Ammon's horn (tissue), 1 donor: ENCODE data around the gene DLG5.
"Not testable (repeated sequence)": the region's sequence is repeated elsewhere in the genome, so short reads cannot be mapped to it uniquely, and the experiment has no call there.

ENCODE experiments used
- DNase-seq: peaks from one replicate; pipeline ENCODE4 v3.0.0-alpha.2; 2016; ENCODE audit warnings: low spot score

DLG5 gene

GRCh38 chr10:77794256-77795142 is 132.1 kb downstream of the DLG5 start:
- no peak for DNase-seq

- DNase-seq = no peak
Measured at GRCh38 chr10:77793831-77794230, 132.7 kb downstream of the DLG5 start.

- no peak for DNase-seq
Measured at GRCh38 chr10:77792155-77792554, 134.4 kb downstream of the DLG5 start.

GRCh38 chr10:77791506-77791905 is 135.0 kb downstream of the DLG5 start:
- no peak for DNase-seq

GRCh38 chr10:77789861-77790260 is 136.7 kb downstream of the DLG5 start:
- no peak for DNase-seq

- DNase-seq = no peak
Measured at GRCh38 chr10:77789016-77789415, 137.5 kb downstream of the DLG5 start.

- no peak for DNase-seq
Measured at GRCh38 chr10:77788496-77789010, 138.0 kb downstream of the DLG5 start.

GRCh38 chr10:77787440-77787839 is 139.1 kb downstream of the DLG5 start:
- DNase-seq = no peak

- DNase-seq = no peak
Measured at GRCh38 chr10:77784856-77785255, 141.7 kb downstream of the DLG5 start.

- DNase-seq = no peak
Measured at GRCh38 chr10:77782328-77783061, 144.1 kb downstream of the DLG5 start.

- no peak for DNase-seq
Measured at GRCh38 chr10:77781451-77782327, 144.9 kb downstream of the DLG5 start.

- no peak for DNase-seq
Measured at GRCh38 chr10:77780180-77780579, 146.4 kb downstream of the DLG5 start.

GRCh38 chr10:77776487-77776886 is 150.1 kb downstream of the DLG5 start:
- DNase-seq = no peak

- DNase-seq = no peak
Measured at GRCh38 chr10:77774940-77775391, 151.6 kb downstream of the DLG5 start.

- DNase-seq = no peak
Measured at GRCh38 chr10:77773631-77774426, 152.7 kb downstream of the DLG5 start.

GRCh38 chr10:77772852-77773600 is 153.5 kb downstream of the DLG5 start:
- not testable (repeated sequence) for DNase-seq

GRCh38 chr10:77771851-77772250 is 154.7 kb downstream of the DLG5 start:
- no peak for DNase-seq

- no peak for DNase-seq
Measured at GRCh38 chr10:77771450-77771849, 155.1 kb downstream of the DLG5 start.

GRCh38 chr10:77770868-77771175 is 155.7 kb downstream of the DLG5 start:
- no peak for DNase-seq

- DNase-seq = no peak
Measured at GRCh38 chr10:77770081-77770867, 156.3 kb downstream of the DLG5 start.
